ENCODE measurements around the gene SH2D7.

The SH2D7 gene

GRCh38 chr15:78071383-78071782 is 21.0 kb upstream of the SH2D7 start:
- no peak overlapping the region for H3K9ac ChIP-seq (ENCODE audit: low read length)
- peaks cover under 1% of the 10 kb centered on the region; the same call in 1 of the 2 replicates for H3K79me2 ChIP-seq (ENCODE audit: insufficient read depth, low read length)
- H3F3A ChIP-seq (ENCODE audit: insufficient read depth): no peaks in the 10 kb centered on the region

GRCh38 chr15:78072080-78072892 is 20.1 kb upstream of the SH2D7 start:
- Histone ChIP-seq H3K27ac (ENCODE audit: low read depth, low read length) (no peak overlapping the region), H3K9ac (ENCODE audit: low read length) (no peak overlapping the region)

More at GRCh38 chr15:78071383-78071782, 21.0 kb upstream of the SH2D7 start:
- TF ChIP-seq CTCF (IDR thresholded peaks at IDR 0.05; ENCODE audit: insufficient read depth, low read length, poor library complexity, severe bottlenecking): no peak
- TF ChIP-seq EZH2phosphoT487 (conservative IDR thresholded peaks at IDR 0.05; ENCODE audit: low read length): no peak
- H3K9me3 ChIP-seq (ENCODE audit: insufficient read depth, low read length): no peaks in the 10 kb centered on the region
- no peak overlapping the region for H2AFZ ChIP-seq (ENCODE audit: low read depth, low read length, severe bottlenecking)
- H3K4me2 ChIP-seq (ENCODE audit: low read depth, low read length, poor library complexity, severe bottlenecking): no peak overlapping the region
- peaks cover 10% of the 10 kb centered on the region; the same call in 1 of the 2 replicates for H4K20me1 ChIP-seq (ENCODE audit: low read depth, low read length)
- H3K4me3 ChIP-seq (ENCODE audit: insufficient read depth, low read length, poor library complexity, severe bottlenecking): no peak overlapping the region
- no peak overlapping the region for H3K27ac ChIP-seq (ENCODE audit: low read depth, low read length)
- H3K9me2 ChIP-seq (replicated peaks; ENCODE audit: insufficient read depth, low read length): no peaks in the 10 kb centered on the region
- no peaks in the 10 kb centered on the region for H3K27me3 ChIP-seq (ENCODE audit: low read length)
- H3K36me3 ChIP-seq (ENCODE audit: low read length): no peaks in the 10 kb centered on the region

GRCh38 chr15:78073046-78073787 is 19.1 kb upstream of the SH2D7 start:
- Histone ChIP-seq H3K27me3 (ENCODE audit: low read length) (no peaks in the 10 kb centered on the region), H3F3A (ENCODE audit: insufficient read depth) (no peaks in the 10 kb centered on the region), H2AFZ (ENCODE audit: low read depth, low read length, severe bottlenecking) (no peak overlapping the region), H3K9me2 (replicated peaks; ENCODE audit: insufficient read depth, low read length) (no peaks in the 10 kb centered on the region), H4K20me1 (ENCODE audit: low read depth, low read length) (peaks cover 1% of the 10 kb centered on the region; the same call in 1 of the 2 replicates), H3K4me3 (ENCODE audit: insufficient read depth, low read length, poor library complexity, severe bottlenecking) (no peak overlapping the region), H3K27ac (ENCODE audit: low read depth, low read length) (no peak overlapping the region), H3K9me3 (ENCODE audit: insufficient read depth, low read length) (no peaks in the 10 kb centered on the region), H3K9ac (ENCODE audit: low read length) (no peak overlapping the region), H3K4me2 (ENCODE audit: low read depth, low read length, poor library complexity, severe bottlenecking) (no peak overlapping the region), H3K79me2 (ENCODE audit: insufficient read depth, low read length) (peaks cover 6% of the 10 kb centered on the region; the same call in 1 of the 2 replicates), H3K36me3 (ENCODE audit: low read length) (no peaks in the 10 kb centered on the region)
- TF ChIP-seq CTCF (IDR thresholded peaks at IDR 0.05; ENCODE audit: insufficient read depth, low read length, poor library complexity, severe bottlenecking) (no peak), EZH2phosphoT487 (conservative IDR thresholded peaks at IDR 0.05; ENCODE audit: low read length) (no peak)

More at GRCh38 chr15:78072080-78072892, 20.1 kb upstream of the SH2D7 start:
- Histone ChIP-seq H3F3A (ENCODE audit: insufficient read depth) (no peaks in the 10 kb centered on the region), H3K79me2 (ENCODE audit: insufficient read depth, low read length) (peaks cover 6% of the 10 kb centered on the region; the same call in 1 of the 2 replicates), H3K9me3 (ENCODE audit: insufficient read depth, low read length) (no peaks in the 10 kb centered on the region), H3K4me2 (ENCODE audit: low read depth, low read length, poor library complexity, severe bottlenecking) (no peak overlapping the region), H3K27me3 (ENCODE audit: low read length) (no peaks in the 10 kb centered on the region), H3K9me2 (replicated peaks; ENCODE audit: insufficient read depth, low read length) (no peaks in the 10 kb centered on the region), H3K4me3 (ENCODE audit: insufficient read depth, low read length, poor library complexity, severe bottlenecking) (no peak overlapping the region), H4K20me1 (ENCODE audit: low read depth, low read length) (peaks cover 10% of the 10 kb centered on the region; the same call in 1 of the 2 replicates), H3K36me3 (ENCODE audit: low read length) (no peaks in the 10 kb centered on the region), H2AFZ (ENCODE audit: low read depth, low read length, severe bottlenecking) (no peak overlapping the region)
- TF ChIP-seq EZH2phosphoT487 (conservative IDR thresholded peaks at IDR 0.05; ENCODE audit: low read length) (no peak), CTCF (IDR thresholded peaks at IDR 0.05; ENCODE audit: insufficient read depth, low read length, poor library complexity, severe bottlenecking) (no peak)
